Keratinocyte (primary cell): ENCODE data around the gene DNPH1. TPM values are rescaled to one million over a fixed set of nuclear protein-coding genes. Genes with fewer than 3 reads are reported as not detected.

Experiments
- DNase-seq: peaks from one replicate; pipeline ENCODE4 v3.0.0-alpha.2; 2011; ENCODE audit warnings: low read depth, missing footprints, low spot score
- FAIRE-seq: peaks from 2 replicates; lab custom pipeline; 2011; peaks lifted over from hg19 to GRCh38; lab: Jason Lieb, UNC
- H2AFZ ChIP-seq: 2 replicates; pipeline ENCODE4 v1.6.0; 2012; ENCODE audit warnings: low read length, control low read depth, inconsistent platforms; ENCODE audit not compliant: control insufficient read depth
- H3K27ac ChIP-seq: 2 replicates; pipeline ENCODE4 v1.5.1; 2011; ENCODE audit warnings: low read length; ENCODE audit not compliant: control insufficient read depth, insufficient read depth
- H3K27me3 ChIP-seq: 3 replicates; pipeline ENCODE4 v1.6.0; 2011; ENCODE audit warnings: low read length; ENCODE audit not compliant: control insufficient read depth, insufficient read depth; ENCODE audit errors: extremely low read depth
- H3K36me3 ChIP-seq, 2 experiments: 2 replicates in 1 of 2; 3 replicates in 1 of 2; pipeline ENCODE4 v1.5.1; 2011; ENCODE audit warnings: low read length in 2 of 2, mild to moderate bottlenecking in 1 of 2; ENCODE audit not compliant: control insufficient read depth in 2 of 2, insufficient read depth in 2 of 2; ENCODE audit errors: extremely low read depth in 1 of 2
- H3K4me1 ChIP-seq: 3 replicates; pipeline ENCODE4 v1.5.1; 2011; ENCODE audit warnings: low read length; ENCODE audit not compliant: control insufficient read depth, insufficient read depth; ENCODE audit errors: extremely low read depth
- H3K4me2 ChIP-seq: 3 replicates; pipeline ENCODE4 v1.6.0; 2011; ENCODE audit warnings: low read depth, low read length; ENCODE audit not compliant: control insufficient read depth, insufficient read depth; ENCODE audit errors: extremely low read depth
- H3K4me3 ChIP-seq, 3 experiments: fragments of 200-600 bp in 1 of 3; sonication (generic) in 1 of 3; 2 replicates in 2 of 3; 3 replicates in 1 of 3; pipeline ENCODE4 v1.5.1; 2011 to 2016; ENCODE audit warnings: low read length in 3 of 3, mild to moderate bottlenecking in 3 of 3, control low read depth in 2 of 3, inconsistent platforms in 1 of 3, low read depth in 1 of 3, mixed read lengths in 1 of 3, mixed run types in 1 of 3, moderate library complexity in 1 of 3; ENCODE audit not compliant: control insufficient read depth in 2 of 3, insufficient read depth in 2 of 3; ENCODE audit errors: extremely low read depth in 1 of 3
- H3K79me2 ChIP-seq: 2 replicates; pipeline ENCODE4 v1.6.0; 2012; ENCODE audit warnings: low read length; ENCODE audit not compliant: control insufficient read depth, insufficient read depth
- H3K9ac ChIP-seq: 3 replicates; pipeline ENCODE4 v1.6.0; 2011; ENCODE audit warnings: low read length; ENCODE audit not compliant: control insufficient read depth, insufficient read depth; ENCODE audit errors: extremely low read depth
- H3K9me1 ChIP-seq: 3 replicates; pipeline ENCODE4 v1.6.0; 2011; ENCODE audit warnings: low read length; ENCODE audit not compliant: control insufficient read depth, insufficient read depth; ENCODE audit errors: extremely low read depth
- H3K9me3 ChIP-seq: 2 replicates; pipeline ENCODE4 v1.5.1; 2012; ENCODE audit warnings: low read depth, low read length; ENCODE audit not compliant: control insufficient read depth
- H4K20me1 ChIP-seq: 3 replicates; pipeline ENCODE4 v1.6.0; 2011; ENCODE audit warnings: low read length; ENCODE audit not compliant: control insufficient read depth, insufficient read depth; ENCODE audit errors: extremely low read depth
- CTCF ChIP-seq, 3 experiments: IDR thresholded peaks in 1 of 3; conservative IDR thresholded peaks in 1 of 3; optimal IDR thresholded peaks in 1 of 3; 2 replicates in 2 of 3; 3 replicates in 1 of 3; pipeline versions ENCODE3 to v1.5.1; 2011; ENCODE audit warnings: low read length in 3 of 3, mild to moderate bottlenecking in 3 of 3, moderate library complexity in 2 of 3, control low read depth in 1 of 3, inconsistent platforms in 1 of 3; ENCODE audit not compliant: insufficient read depth in 2 of 3; ENCODE audit errors: extremely low read depth in 1 of 3
- EZH2 ChIP-seq: IDR thresholded peaks from one replicate; pipeline ENCODE4 v1.6.1; 2012; ENCODE audit warnings: inconsistent platforms, mild to moderate bottlenecking, low read length, moderate library complexity
- dilution Hi-C: fragments of 300-500 bp; cut with MboI; formaldehyde crosslinking; loops from one replicate; pipeline ENCODE4 v1.7.0; 2020; ENCODE audit warnings: low sequenced_read_pairs; ENCODE audit not compliant: extremely low pct_ligation_motif_present
- polyA minus RNA-seq, 3 experiments: library from RNA; depleted of rRNA, polyadenylated mRNA; stranded (reverse); fragments of >200 nt; gene quantifications; 1 replicate in 1 of 3; 2 replicates in 1 of 3; 3 replicates in 1 of 3; pipeline ENCODE4 v1.2.3, GENCODE V29; 2011
- polyA plus RNA-seq, 5 experiments: library from polyadenylated mRNA; depleted of rRNA in 3 of 5; stranded (reverse) in 3 of 5; stranded (forward) in 1 of 5; unstranded in 1 of 5; fragments of >200 nt; gene quantifications; 1 replicate in 1 of 5; 2 replicates in 3 of 5; 3 replicates in 1 of 5; pipeline versions ENCODE4 v1.2.1 to v1.2.3, GENCODE V29; 2011 to 2012; ENCODE audit warnings: missing spikeins in 2 of 5, low read depth in 1 of 5, low replicate concordance in 1 of 5

DNPH1 gene, protein sequence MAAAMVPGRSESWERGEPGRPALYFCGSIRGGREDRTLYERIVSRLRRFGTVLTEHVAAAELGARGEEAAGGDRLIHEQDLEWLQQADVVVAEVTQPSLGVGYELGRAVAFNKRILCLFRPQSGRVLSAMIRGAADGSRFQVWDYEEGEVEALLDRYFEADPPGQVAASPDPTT
- polyA plus RNA-seq, result 57.1 to 98.6 TPM (median 73.9 TPM) in 3 replicates
- polyA plus RNA-seq (2011; ENCODE audit: low read depth), result 20.1 TPM
- 34.0 and 80.6 TPM in 2 replicates for polyA plus RNA-seq (2011; cell fraction: cytosol; rRNA removed)
- polyA plus RNA-seq (2011; cell fraction: nucleus; rRNA removed), result 33.7 and 38.8 TPM in 2 replicates
- 49.4 and 94.9 TPM in 2 replicates for polyA plus RNA-seq (2012; ENCODE audit: low replicate concordance)
- polyA minus RNA-seq, result 14.7 to 16.6 TPM (median 14.9 TPM) in 3 replicates
- polyA minus RNA-seq (2011; cell fraction: cytosol; rRNA and poly(A)+ RNA removed), result 38.4 TPM
- polyA minus RNA-seq (2011; cell fraction: nucleus; rRNA and poly(A)+ RNA removed), result 6.3 and 10.6 TPM in 2 replicates

DNA sequence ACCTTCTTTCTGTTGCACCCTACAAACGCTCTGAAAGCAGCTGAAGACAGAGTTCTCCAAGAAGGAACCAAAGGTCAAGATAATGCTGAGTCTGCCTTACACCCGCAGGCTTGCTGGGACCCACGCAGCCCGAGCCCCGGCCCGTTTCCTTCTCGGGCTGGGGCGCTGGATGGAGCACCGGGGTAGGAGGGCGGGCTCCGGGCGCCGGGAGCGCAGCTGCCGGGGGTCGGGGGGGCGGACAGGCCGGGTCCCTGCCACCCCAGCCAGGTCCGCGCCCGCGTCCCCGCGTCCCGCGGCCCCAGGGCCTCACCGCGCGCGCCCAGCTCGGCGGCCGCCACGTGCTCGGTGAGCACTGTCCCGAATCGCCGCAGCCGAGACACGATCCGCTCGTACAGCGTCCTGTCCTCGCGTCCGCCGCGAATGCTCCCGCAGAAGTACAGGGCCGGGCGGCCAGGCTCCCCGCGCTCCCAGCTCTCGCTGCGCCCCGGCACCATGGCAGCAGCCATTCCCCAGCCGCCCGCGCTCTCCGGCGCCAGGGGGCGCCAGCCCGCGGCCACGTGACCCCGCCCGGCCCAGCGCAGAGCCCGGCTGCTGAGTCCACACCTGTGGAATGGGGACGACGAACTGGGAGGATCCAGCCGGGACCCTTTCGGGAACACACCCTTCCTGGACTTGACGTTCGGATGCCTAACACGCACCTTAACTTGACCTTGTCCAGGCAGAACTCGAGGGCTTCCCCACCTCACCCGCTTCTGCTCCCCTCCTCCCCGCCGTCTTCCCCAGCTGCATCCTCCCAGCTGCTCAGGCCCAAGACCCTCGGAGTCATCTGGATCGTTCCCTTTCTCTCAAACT lies at the start of gene DNPH1:
Gene DNPH1 (minus strand): TSS at position 531 of the 852 bp plus-strand sequence. CDS start 25 bp downstream, at position 506.
- H3K9me1 ChIP-seq, result no peaks in the 10 kb centered on the region
- no peak for FAIRE-seq

GRCh38 chr6:43278524-43279078 lies 49.3 kb upstream of the DNPH1 start:
- TF ChIP-seq CTCF (optimal IDR thresholded peaks at IDR 0.05 in 1 of 3, IDR thresholded peaks at IDR 0.05 in 1 of 3, conservative IDR thresholded peaks at IDR 0.05 in 1 of 3; ENCODE audit: extremely low read depth in 1 of 3, insufficient read depth in 2 of 3, low read length in 3 of 3) (no peak), EZH2 (no peak)
- DNase-seq (no peak), FAIRE-seq (no peak)
- no peak overlapping the region for H3K27ac ChIP-seq
- dilution Hi-C loops, result no loop called here
- H3K9me3 ChIP-seq, result no peaks in the 10 kb centered on the region
- H4K20me1 ChIP-seq, result no peaks in the 10 kb centered on the region
- H3K36me3 ChIP-seq, result no peaks in the 10 kb centered on the region
- H3K4me1 ChIP-seq, result no peaks in the 10 kb centered on the region
- H3K4me3 ChIP-seq, result no peak overlapping the region
- no peak overlapping the region for H3K9ac ChIP-seq
- H2AFZ ChIP-seq, result no peak overlapping the region
- no peaks in the 10 kb centered on the region for H3K9me1 ChIP-seq
- no peaks in the 10 kb centered on the region for H3K79me2 ChIP-seq
- H3K27me3 ChIP-seq, result peaks cover 45% of the 10 kb centered on the region
- no peak overlapping the region for H3K4me2 ChIP-seq

More for the DNA sequence above, at the start of gene DNPH1:
- H3K27ac ChIP-seq, result peak within 1 kb of the TSS; percentile 46
- H3K9me3 ChIP-seq, result no peaks in the 10 kb centered on the region
- H3K79me2 ChIP-seq, result peaks cover 6% of the 10 kb centered on the region
- peaks cover 8 to 11% of the 10 kb centered on the region in 2 experiments for H3K36me3 ChIP-seq
- TF ChIP-seq EZH2 (no peak), CTCF (optimal IDR thresholded peaks at IDR 0.05 in 1 of 3, IDR thresholded peaks at IDR 0.05 in 1 of 3, conservative IDR thresholded peaks at IDR 0.05 in 1 of 3; ENCODE audit: extremely low read depth in 1 of 3, insufficient read depth in 2 of 3, low read length in 3 of 3) (peak; percentile 65 to 79 (median 77))
- H3K4me3 ChIP-seq, result peak within 1 kb of the TSS; percentile 41 to 78 (median 76)
- no peaks in the 10 kb centered on the region for H4K20me1 ChIP-seq
- no peaks in the 10 kb centered on the region for H3K27me3 ChIP-seq
- peaks cover 11% of the 10 kb centered on the region for H3K4me1 ChIP-seq
- H2AFZ ChIP-seq, result peak within 1 kb of the TSS; percentile 89
- peak; percentile 44 for DNase-seq
- peak within 1 kb of the TSS; percentile 83 for H3K9ac ChIP-seq
- H3K4me2 ChIP-seq, result peak within 1 kb of the TSS; percentile 89
- dilution Hi-C loops, result no loop called here
